ENCODE data around the gene MEGF8.

DNA sequence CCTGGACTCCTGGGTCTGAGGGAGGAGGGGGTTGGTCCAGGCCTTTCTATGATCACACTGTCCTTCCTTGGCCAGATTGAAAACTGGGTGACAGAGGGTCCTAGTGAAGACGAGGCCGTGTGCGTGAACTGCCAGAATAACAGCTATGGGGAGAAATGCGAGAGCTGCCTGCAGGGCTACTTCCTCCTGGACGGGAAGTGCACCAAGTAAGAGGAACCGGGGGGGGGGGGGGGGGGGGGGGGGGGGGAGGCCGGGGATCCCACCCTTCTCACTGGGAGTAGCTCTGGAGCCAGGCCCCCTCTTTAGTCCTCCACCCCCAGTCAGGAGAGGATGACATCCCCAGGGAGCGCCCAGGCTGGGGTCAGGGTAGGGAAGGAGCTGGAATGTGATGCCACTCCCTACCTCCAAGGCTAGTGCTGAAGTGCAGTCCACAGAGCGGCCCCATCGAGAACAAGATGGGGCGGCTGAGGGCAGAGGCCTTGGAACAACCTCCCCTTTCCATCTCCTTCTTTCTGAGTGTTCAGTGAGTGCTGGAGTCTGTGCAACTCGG, 45.3 kb downstream of the MEGF8 start:
- TF ChIP-seq, protein P1, sequence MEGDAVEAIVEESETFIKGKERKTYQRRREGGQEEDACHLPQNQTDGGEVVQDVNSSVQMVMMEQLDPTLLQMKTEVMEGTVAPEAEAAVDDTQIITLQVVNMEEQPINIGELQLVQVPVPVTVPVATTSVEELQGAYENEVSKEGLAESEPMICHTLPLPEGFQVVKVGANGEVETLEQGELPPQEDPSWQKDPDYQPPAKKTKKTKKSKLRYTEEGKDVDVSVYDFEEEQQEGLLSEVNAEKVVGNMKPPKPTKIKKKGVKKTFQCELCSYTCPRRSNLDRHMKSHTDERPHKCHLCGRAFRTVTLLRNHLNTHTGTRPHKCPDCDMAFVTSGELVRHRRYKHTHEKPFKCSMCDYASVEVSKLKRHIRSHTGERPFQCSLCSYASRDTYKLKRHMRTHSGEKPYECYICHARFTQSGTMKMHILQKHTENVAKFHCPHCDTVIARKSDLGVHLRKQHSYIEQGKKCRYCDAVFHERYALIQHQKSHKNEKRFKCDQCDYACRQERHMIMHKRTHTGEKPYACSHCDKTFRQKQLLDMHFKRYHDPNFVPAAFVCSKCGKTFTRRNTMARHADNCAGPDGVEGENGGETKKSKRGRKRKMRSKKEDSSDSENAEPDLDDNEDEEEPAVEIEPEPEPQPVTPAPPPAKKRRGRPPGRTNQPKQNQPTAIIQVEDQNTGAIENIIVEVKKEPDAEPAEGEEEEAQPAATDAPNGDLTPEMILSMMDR (IDR thresholded peaks at IDR 0.05): no peak
- TF ChIP-seq POLR2A (IDR thresholded peaks at IDR 0.05): no peak
- TF ChIP-seq POLR2AphosphoS5 (IDR thresholded peaks at IDR 0.05): no peak

All from breast epithelium (tissue), 3 donors.